Astrocyte (in vitro differentiated cells and primary cell): ENCODE measurements around the gene ADCY5. TPM values are rescaled to one million over a fixed set of nuclear protein-coding genes. Genes with fewer than 3 reads are reported as not detected.

ENCODE experiments used
- DNase-seq: peaks from one replicate; pipeline ENCODE4 v3.0.0-alpha.2; 2010; ENCODE audit warnings: low read depth
- FAIRE-seq: peaks from 2 replicates; lab custom pipeline; 2011; peaks lifted over from hg19 to GRCh38; lab: Jason Lieb, UNC
- H2AFZ ChIP-seq: 2 replicates; pipeline ENCODE4 v1.6.0; 2012; ENCODE audit warnings: low read depth, low read length, inconsistent platforms
- H3K27ac ChIP-seq: 2 replicates; pipeline ENCODE4 v1.5.1; 2011; ENCODE audit warnings: low read depth, low read length, inconsistent platforms
- H3K27me3 ChIP-seq: 2 replicates; pipeline ENCODE4 v1.6.0; 2011; ENCODE audit warnings: low read length, inconsistent platforms; ENCODE audit not compliant: insufficient read depth
- H3K36me3 ChIP-seq: 2 replicates; pipeline ENCODE4 v1.5.1; 2011; ENCODE audit warnings: low read length, inconsistent platforms; ENCODE audit not compliant: insufficient read depth
- H3K4me1 ChIP-seq: 2 replicates; pipeline ENCODE4 v1.5.1; 2011; ENCODE audit warnings: low read length, inconsistent platforms; ENCODE audit not compliant: insufficient read depth
- H3K4me2 ChIP-seq: 2 replicates; pipeline ENCODE4 v1.6.0; 2012; ENCODE audit warnings: low read length, inconsistent platforms
- H3K4me3 ChIP-seq: 2 replicates; pipeline ENCODE4 v1.5.1; 2011; ENCODE audit warnings: low read depth, mild to moderate bottlenecking, low read length, inconsistent platforms; ENCODE audit not compliant: insufficient read depth
- H3K79me2 ChIP-seq: 2 replicates; pipeline ENCODE4 v1.6.0; 2012; ENCODE audit warnings: mild to moderate bottlenecking, low read length, inconsistent platforms; ENCODE audit not compliant: insufficient read depth
- H3K9ac ChIP-seq: 2 replicates; pipeline ENCODE4 v1.6.0; 2012; ENCODE audit warnings: mild to moderate bottlenecking, low read length, inconsistent platforms
- H3K9me3 ChIP-seq: 2 replicates; pipeline ENCODE4 v1.5.1; 2012; ENCODE audit warnings: low read depth, mild to moderate bottlenecking, low read length, inconsistent platforms; ENCODE audit not compliant: insufficient read depth
- H4K20me1 ChIP-seq: 2 replicates; pipeline ENCODE4 v1.6.0; 2012; ENCODE audit warnings: low read length, inconsistent platforms; ENCODE audit not compliant: insufficient read depth
- H3K27ac Mint-ChIP-seq: one replicate; pipeline ENCODE4 v1.8.0; 2021; ENCODE audit warnings: mild to moderate bottlenecking, mixed read lengths; ENCODE audit not compliant: unreplicated experiment
- H3K27me3 Mint-ChIP-seq: one replicate; pipeline ENCODE4 v1.8.0; 2021; ENCODE audit warnings: low read depth, mixed read lengths; ENCODE audit not compliant: unreplicated experiment
- H3K36me3 Mint-ChIP-seq: one replicate; pipeline ENCODE4 v1.8.0; 2021; ENCODE audit warnings: low read depth, mixed read lengths; ENCODE audit not compliant: unreplicated experiment
- H3K4me1 Mint-ChIP-seq: one replicate; pipeline ENCODE4 v1.8.0; 2021; ENCODE audit warnings: low read depth, mixed read lengths; ENCODE audit not compliant: unreplicated experiment
- H3K4me3 Mint-ChIP-seq: one replicate; pipeline ENCODE4 v1.8.0; 2021; ENCODE audit warnings: mild to moderate bottlenecking, moderate library complexity, mixed read lengths; ENCODE audit not compliant: unreplicated experiment
- H3K9me3 Mint-ChIP-seq: one replicate; pipeline ENCODE4 v1.8.0; 2021; ENCODE audit warnings: mild to moderate bottlenecking, mixed read lengths; ENCODE audit not compliant: unreplicated experiment
- CTCF ChIP-seq: IDR thresholded peaks from 2 replicates; pipeline ENCODE4 v1.5.1; 2011; ENCODE audit warnings: low read depth, mild to moderate bottlenecking, inconsistent platforms, low read length, moderate library complexity; ENCODE audit not compliant: insufficient read depth
- EZH2 ChIP-seq: IDR thresholded peaks from 2 replicates; pipeline ENCODE4 v1.6.1; 2012; ENCODE audit warnings: mild to moderate bottlenecking, low read length, inconsistent platforms; ENCODE audit not compliant: insufficient read depth
- total RNA-seq: library from RNA; stranded (reverse); gene quantifications from 2 replicates; pipeline ENCODE4 v1.2.1, GENCODE V29; 2021

The ADCY5 gene
- total RNA-seq, 1 donor from 2014 or later = 1.2 TPM

GRCh38 chr3:123442908-123443307 lies 6.0 kb downstream of the ADCY5 start:
- Histone ChIP-seq H3K36me3 (no peaks in the 10 kb centered on the region), H3K4me2 (no peak overlapping the region), H2AFZ (no peak overlapping the region), H3K27ac (no peak overlapping the region), H3K4me3 (no peak overlapping the region), H3K9ac (no peak overlapping the region), H3K27me3 (peaks cover 43% of the 10 kb centered on the region), H3K79me2 (no peaks in the 10 kb centered on the region), H4K20me1 (peaks cover 5% of the 10 kb centered on the region), H3K9me3 (no peaks in the 10 kb centered on the region), H3K4me1 (no peaks in the 10 kb centered on the region)
- DNase-seq (no peak), FAIRE-seq (no peak)
- no peak overlapping the region for H3K27ac Mint-ChIP-seq
- H3K4me1 Mint-ChIP-seq = no peaks in the 10 kb centered on the region
- H3K36me3 Mint-ChIP-seq = no peaks in the 10 kb centered on the region
- peaks cover 69% of the 10 kb centered on the region for H3K27me3 Mint-ChIP-seq
- TF ChIP-seq EZH2 = no peak
- no peak for TF ChIP-seq CTCF
- no peak overlapping the region for H3K4me3 Mint-ChIP-seq
- H3K9me3 Mint-ChIP-seq = peaks cover 4% of the 10 kb centered on the region

GRCh38 chr3:123442125-123442524 lies 6.8 kb downstream of the ADCY5 start:
- no peaks in the 10 kb centered on the region for H3K79me2 ChIP-seq
- Mint-ChIP-seq H3K27ac (no peak overlapping the region), H3K4me3 (no peak overlapping the region), H3K27me3 (peaks cover 76% of the 10 kb centered on the region), H3K36me3 (no peaks in the 10 kb centered on the region), H3K9me3 (peaks cover 4% of the 10 kb centered on the region), H3K4me1 (no peaks in the 10 kb centered on the region)
- H3K4me2 ChIP-seq = no peak overlapping the region
- H3K36me3 ChIP-seq = no peaks in the 10 kb centered on the region
- H3K4me3 ChIP-seq = no peak overlapping the region
- H3K27me3 ChIP-seq = peaks cover 36% of the 10 kb centered on the region
- no peak overlapping the region for H3K9ac ChIP-seq
- H3K27ac ChIP-seq = no peak overlapping the region
- no peaks in the 10 kb centered on the region for H3K9me3 ChIP-seq
- no peak for DNase-seq
- H3K4me1 ChIP-seq = no peaks in the 10 kb centered on the region
- TF ChIP-seq CTCF (no peak), EZH2 (no peak)
- no peak overlapping the region for H2AFZ ChIP-seq
- FAIRE-seq = no peak
- H4K20me1 ChIP-seq = peaks cover 5% of the 10 kb centered on the region

- H3K4me1 ChIP-seq = no peaks in the 10 kb centered on the region
- H3K9me3 Mint-ChIP-seq = peaks cover 3% of the 10 kb centered on the region
- no peak overlapping the region for H3K4me3 Mint-ChIP-seq
- peaks cover 58% of the 10 kb centered on the region for H3K27me3 Mint-ChIP-seq
- no peaks in the 10 kb centered on the region for H3K9me3 ChIP-seq
- no peak overlapping the region for H3K27ac Mint-ChIP-seq
- no peak overlapping the region for H3K27ac ChIP-seq
- DNase-seq (no peak), FAIRE-seq (no peak)
- no peaks in the 10 kb centered on the region for H3K36me3 ChIP-seq
- H3K9ac ChIP-seq = no peak overlapping the region
- no peak overlapping the region for H3K4me3 ChIP-seq
- H3K4me1 Mint-ChIP-seq = no peaks in the 10 kb centered on the region
- H2AFZ ChIP-seq = no peak overlapping the region
- H4K20me1 ChIP-seq = peaks cover 3% of the 10 kb centered on the region
- TF ChIP-seq CTCF (no peak), EZH2 (no peak)
- H3K36me3 Mint-ChIP-seq = no peaks in the 10 kb centered on the region
- H3K4me2 ChIP-seq = no peak overlapping the region
- H3K79me2 ChIP-seq = no peaks in the 10 kb centered on the region
- peaks cover 15% of the 10 kb centered on the region for H3K27me3 ChIP-seq
Measured at GRCh38 chr3:123439806-123440580, 8.9 kb downstream of the ADCY5 start.
